Measurements from ENCODE around the gene MACROD1.

The MACROD1 gene

DNA sequence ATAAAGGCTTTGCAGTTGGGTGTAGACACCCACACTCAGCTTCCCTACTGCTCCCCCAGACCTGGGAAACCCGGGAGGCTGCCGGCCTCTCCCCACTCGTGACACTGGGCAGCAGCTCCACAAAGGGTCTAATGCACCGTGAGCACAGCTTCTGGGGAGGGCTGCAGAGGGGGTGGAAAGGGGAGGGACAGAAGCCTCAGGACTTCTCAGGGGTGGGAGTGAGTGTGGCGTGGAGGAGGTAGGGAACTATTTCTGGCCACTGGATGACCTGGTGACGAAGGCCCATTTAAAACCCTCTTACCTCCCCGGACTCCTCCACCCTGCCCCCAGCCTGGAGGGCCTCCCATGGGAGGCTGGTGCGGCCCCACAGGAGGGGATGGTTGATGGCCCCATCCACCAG lies 56.6 kb downstream of the MACROD1 start:
- DNase-seq, result no peak

DNA sequence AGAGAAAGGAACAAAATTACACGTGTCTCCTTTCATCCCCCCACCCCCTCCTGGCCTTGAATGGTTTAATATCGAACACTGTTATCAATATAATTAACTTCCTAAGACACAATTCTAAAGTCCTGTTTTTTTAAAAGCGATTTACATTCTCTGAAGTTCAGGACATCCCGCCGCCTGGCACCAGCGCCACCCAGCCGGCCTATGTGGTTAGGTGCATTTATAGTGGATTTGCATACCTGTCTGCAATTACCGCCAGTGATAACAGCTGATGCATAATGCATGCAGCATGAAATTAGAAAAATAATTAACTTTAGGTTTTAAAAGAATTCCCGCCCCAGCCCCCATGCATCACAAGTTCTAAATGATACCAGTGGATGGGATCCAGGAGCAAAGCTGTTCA lies 58.6 kb downstream of the MACROD1 start:
- DNase-seq, result no peak

DNA sequence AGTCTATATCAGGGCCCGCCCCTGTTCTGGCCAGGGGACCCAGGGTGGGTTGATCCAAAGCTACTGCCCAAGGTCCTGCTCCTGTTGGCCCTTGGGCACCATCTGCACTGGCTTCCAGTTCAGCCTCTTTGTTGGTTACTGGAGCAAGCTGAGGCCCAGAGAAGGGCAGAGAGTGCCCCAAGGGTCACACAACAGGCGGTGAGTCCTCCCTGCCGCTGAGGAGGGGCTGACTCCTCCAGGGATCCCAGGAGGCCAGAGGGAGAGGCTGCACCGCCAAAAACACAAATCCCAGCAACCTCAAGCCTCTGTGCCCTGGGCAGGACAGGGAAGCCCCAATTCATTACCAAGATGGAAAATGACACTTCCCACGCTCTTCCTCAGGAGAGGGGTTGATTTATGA lies 61.3 kb downstream of the MACROD1 start:
- no peak for DNase-seq

DNA sequence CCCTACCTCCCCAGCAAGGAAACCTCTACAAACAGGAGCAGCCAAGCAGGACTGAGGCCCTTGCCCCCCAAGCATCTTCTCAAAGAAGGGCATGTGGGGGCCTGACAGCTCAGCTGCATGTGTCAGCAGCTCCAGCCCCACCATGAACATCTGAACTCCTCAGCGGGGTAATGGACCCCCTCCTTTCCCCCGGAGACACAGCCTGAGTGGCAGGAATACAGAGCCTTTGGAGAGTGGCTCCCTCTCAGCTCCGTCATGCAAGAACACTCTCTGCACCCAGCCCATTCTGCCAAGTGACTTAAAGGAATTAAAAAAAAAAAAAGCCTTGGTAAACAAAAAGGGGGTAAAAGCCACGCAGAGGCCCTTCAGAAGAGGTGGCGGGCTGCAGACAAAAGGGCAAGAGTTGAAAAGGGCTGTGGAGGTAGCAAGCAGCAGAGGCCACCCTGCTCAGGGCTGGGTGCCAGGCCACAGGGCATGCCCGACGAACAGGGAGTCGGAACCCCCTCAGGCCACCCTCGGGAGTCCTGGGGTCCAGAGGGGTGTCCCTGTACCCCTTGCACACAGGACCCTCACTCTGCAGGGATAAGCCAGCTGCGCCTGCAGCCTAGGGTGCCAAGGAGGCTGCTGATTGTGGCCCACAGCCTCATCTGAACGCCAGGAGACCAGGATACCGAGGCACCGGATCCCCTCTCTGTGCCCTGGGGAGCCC lies 62.5 kb downstream of the MACROD1 start:
- DNase-seq, result no peak

DNA sequence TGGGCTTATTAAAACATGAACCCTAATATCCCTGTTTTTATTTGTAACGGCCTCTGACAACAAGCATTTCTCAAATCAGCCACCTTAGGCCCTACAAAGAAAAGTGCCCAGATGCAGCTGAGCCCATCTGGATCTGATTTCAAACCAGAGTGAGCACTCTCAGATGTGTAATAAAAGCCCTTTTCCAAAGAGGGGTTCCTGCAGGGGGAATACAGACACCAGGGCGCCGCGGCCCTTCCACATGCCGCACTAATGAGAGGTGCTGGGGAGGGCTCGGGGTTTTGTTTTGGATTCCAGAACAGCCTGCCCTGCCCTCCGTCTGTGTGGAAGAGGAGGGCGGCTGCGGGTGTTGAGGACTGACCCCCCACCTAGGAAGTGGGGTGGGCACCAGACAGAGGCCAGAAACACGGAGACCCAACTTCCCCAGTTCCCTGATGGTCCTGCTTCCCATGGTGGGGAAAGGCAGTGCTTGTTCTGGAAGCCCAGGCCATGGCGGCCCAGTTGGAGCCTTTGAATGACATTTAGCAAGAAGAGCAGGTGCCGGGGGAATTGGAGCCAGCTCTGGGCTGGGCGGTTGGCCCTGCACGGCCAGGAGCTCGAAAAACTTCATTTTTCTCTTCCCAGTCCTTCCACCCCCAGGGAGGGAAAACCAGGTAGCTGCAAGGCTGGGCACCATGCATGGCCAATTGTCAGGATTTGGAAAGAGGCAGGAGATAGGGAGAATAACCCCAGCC lies 63.7 kb downstream of the MACROD1 start:
- no peak for DNase-seq

DNA sequence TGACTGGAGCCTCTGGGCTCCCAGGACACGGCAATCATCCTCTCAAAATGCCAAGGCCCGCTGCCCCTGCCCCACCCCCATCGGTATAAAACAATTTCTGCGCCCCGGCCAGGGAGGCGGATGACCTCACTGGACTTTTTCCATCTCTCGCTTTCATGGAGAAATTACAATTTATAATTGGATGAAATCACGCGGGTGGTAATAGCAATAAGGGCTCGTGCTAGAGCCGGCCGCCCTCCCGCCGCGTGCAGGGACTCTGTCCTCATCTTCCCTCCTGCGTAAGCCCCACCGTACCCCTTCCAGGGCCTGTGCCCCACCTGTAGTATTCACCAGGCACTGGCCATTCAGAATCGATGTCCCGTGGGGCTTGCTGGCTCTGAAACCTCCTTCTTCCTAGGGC lies 64.5 kb downstream of the MACROD1 start:
- no peak for DNase-seq

DNA sequence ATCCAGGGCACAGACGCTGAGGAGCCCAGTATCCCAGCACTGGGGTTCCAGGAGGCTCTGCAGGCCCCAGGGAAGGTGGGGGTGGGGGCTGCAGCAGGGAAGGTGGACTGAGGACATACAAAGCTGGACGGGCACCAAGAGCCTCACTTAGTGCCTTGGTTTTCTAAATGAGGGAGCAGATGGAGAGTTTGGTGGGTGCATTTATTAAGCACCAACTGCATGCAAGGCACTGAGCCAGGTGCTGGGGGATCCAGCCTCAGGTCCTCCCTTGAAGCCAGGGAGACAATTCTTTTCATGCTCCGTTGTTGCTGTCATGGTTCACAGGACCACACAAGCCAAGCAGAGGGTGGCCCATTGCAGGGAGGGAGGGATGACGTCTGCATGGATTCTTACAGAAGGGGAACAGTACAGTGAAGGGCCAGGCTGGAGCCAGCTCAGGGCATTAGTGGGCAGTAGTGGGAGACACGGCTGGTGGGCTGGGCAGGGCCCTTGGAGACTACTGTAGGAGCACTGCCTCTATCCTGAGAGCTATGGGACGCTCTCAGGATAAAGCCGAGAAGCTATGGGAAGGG lies 65.0 kb downstream of the MACROD1 start:
- DNase-seq, result no peak

DNA sequence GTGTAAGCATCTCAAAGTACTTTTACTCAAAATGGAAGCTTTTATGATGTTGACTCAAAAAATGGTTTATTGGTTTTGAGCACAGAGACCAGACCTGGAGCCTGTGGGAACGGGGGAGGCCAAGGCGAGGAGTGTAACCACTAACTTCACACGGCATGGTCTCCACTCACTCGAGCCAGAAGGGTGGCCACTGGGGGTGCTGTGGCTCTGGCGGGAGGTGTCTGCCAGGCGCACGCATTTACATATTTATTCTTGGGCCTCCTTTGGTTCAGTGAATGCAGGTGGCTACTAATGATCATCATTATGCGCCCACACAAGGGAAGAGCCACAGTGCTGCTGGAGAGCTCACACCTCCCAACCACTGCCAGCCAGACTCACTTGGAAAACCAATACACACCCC lies 65.6 kb downstream of the MACROD1 start:
- DNase-seq, result no peak

DNA sequence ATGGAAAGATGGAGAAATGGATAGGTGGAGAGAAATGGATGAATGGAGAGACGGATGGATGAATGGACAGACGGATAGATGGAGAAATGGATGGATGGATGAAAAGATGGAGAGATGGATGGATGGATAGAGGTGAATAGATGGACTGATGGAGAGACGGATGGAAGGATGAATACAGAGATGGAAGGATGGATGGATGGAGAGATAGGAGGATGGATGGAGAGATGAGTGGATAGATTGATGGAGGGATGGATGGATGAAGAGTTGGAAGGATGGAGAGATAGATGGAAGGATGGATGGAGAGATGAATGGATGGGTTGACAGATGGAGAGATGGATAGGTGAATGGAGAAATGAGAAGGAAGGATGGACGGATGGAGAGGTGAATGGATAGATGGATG lies 66.5 kb downstream of the MACROD1 start:
- DNase-seq, result no peak

DNA sequence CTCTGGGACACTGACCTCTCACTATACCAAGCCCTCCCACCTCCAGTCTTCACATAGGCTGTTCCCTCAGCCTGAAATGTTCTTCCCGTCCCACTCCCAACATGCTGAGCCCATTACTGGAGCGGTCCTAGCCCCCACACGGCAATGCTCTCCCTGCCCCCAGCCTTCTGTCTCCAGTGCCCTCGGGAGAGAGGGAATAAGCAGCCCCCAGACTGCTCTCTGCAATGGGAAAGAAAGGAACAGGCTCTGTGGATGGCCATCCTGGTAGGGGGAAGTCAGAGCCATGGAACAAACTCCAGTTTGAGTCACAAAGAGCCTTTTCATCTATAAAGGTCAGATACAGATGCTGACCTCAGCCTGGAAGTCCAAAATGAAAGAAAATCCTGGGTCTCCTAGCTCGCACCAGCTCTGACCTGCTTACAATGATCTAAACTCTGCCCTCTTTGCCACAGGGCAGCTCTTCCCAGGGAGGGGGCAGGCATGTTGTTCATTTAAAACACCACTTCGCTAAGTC lies 67.5 kb downstream of the MACROD1 start:
- DNase-seq, result no peak

DNA sequence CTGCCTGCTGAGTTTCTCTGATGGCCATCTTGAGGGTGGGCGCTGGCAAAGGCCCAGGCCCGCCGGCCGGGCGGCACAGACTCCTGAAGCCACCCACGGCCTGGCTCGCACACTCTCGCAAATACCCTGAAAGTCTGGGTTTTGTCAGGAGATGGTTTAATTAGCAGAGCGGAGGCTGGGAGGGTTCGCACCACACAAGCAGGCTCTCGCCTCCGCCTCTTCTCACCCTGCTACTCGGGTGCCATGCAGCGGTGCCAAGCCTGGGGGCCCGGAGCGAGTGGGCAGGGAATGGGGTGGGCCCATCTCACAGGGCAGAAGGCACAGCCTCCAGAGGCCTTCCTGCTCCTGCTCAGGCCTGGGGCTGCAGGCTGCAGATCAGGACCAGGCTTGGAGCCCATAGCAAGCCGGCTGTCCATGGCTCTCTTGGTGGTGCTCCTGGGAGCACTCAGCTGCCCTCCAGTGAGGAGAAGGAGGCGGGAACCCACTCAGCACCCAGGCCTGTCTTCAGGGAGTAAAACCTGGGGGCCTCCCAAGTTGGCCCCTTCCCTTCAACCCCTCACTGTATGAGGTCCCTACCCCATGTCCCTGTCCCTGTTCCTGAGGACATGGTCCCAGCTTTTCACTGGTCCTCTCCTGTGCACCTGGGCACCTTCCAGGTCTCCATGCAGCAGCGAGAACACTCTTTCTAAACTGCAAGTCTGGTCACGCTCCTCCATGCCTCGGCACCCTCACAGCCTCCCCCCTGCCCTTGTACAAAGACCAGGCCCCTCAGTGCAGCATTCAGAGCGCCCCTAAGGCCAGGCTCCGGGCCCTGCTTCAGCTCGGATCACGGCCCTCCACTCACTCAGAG lies 68.2 kb downstream of the MACROD1 start:
- DNase-seq, result no peak

DNA sequence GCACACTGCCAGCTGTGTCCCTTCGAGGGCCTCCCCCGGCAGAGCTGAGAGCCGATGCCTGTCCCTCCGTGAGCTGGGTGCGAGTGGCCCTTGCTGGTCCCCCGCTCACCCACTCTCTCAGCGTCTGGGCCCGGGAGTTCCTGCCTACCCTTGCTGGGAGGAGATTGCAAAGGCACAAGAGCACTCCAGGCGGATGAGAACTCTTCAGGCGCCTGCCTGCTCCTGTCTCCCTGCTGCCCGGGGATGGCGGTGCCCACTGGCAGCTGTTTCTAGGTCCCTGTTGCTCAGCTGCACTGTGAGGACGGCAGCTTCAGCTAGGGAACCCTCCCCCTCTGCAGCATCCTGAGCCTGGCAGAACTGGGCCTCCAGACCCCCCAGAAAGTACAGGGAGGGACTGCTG lies 69.1 kb downstream of the MACROD1 start:
- no peak for DNase-seq

DNA sequence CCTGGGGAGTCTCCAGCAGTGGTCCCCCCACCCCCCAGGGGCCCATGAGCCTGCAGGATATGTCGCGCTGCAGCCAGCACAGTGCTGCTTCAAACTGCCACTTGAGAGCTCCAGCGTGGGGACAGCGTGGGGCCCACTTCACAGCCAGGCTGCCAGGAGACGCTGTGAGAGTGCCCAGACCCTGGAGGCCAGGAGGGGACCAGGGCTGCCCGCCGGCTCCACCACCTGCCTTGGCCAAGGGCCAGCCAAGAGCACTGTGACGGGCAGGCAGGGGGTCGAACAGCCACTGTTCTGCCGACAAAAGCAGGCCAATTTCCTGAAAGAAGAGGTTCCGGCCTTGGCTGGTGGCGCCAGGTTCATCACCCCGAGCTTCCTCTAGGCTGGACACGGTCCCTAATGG lies 70.0 kb downstream of the MACROD1 start:
- no peak for DNase-seq

DNA sequence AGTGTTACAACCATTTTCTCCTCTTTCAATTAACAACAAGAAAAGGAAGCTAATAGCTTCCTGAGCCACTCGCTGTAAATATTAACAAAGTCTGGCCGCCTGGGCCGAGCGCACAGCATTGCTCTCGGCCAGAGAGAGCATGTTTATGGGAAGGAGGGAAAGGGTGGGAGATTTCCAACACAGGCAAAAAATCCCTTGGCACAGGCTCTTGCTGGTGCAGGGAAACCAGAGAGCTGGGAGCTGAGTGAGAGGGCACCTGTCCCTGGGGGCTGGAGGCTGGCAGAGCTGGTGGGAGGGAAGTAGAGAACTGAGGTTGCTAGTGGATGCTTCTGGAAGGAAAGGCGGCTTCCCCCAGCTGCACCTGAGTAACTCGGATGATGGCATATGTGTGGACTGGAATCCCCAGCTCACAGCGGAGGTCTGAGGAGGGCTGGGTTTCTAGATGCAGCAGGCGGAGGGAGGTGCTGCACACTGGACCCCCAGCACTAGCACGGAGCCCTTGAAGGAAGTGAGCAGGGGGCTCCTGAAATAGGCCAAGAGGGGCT lies 70.6 kb downstream of the MACROD1 start:
- no peak for DNase-seq

DNA sequence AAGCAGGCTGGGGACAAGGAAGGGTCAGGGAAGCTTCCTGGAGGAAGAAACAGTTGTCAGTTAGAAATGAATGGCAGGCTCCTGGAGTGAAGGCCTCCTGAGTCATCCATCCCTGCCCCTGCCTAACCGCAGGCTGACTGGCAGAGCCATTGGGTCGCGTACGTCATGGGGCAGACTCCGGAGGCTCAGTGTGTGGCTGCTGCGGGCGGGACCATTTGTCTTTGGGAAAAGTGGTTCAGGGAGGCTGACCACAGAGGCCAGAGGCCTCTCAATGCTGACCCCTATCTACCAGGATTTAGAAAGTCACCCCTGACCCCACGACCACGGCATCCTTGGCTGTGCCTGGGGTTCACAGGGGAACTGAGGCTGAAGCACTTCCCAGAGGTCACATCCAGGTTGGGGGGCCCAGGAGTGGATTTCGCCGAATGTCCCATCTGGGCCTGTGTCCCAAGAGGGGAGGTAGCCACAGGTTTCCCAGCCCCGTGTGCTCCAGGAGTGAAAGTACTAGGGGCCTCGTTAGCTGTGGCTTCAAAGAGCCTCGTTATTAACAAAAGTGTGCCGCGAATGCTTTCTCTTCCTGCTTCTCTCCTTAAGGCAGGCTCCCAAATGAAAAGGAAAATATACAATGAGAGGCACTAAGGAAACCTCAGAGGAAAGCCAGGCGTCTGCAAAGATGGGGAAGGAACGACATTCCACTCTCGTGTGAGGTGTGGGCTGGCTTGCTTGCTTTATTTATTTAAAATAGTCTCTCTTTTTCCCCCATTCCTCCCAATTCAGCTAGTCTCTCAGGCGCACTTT lies 71.3 kb downstream of the MACROD1 start:
- DNase-seq, result no peak

DNA sequence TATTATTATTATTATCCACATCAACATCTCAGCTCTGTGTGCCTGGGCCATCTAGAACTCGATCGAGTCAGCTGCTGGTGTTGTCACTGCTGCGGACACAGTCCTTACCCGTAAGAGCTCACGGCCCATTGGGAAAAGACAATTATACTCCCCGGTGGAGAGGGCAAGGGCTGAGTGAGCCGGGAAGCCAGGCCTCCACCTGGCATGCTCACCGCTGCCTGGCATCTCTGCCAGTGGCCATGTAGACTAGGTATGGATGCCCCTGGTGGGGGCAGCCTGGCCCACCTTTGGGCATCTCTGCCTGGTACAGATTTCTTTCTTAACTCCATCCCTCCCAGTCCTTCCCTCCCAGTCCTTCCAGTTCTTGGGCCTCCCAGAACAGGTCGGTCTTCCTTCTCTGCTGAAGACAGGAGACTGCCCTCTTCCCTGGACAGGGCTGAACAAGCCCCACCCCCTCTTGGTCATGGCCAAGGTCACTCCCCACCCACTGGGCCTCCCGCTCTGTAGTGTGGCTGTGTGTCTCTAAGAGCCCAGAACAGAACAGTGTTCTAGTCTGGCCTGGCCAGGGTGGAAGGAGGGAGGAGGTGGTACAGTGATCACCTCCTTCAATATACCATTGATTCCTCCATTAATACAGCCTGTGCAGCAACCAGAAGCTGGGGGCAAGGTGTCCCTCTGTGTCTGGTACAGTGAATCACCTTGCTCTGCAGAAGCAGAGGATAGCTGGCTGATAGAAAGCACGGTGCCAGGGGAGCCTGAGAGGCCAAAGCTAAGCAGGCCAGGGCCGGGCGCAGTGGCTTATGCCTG lies 72.5 kb downstream of the MACROD1 start:
- no peak for DNase-seq

DNA sequence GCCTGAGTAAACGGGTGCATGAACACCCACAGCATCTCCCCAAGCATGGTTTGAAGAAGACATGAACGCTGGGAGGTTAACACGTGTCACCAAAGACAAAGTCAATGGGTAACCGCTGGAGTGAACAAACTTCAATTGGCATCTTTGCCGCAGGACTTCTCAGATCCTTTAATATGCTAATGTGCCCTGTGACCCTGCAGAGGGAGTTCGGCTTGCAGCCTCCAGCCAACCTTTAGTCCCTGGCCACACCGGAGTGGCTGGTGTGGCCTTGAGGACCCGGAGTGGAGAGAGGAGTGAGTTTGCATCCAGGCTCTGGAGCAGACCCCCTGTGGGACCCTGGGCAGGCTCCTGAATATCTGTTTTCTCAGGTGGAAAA lies 73.2 kb downstream of the MACROD1 start:
- DNase-seq, result no peak

DNA sequence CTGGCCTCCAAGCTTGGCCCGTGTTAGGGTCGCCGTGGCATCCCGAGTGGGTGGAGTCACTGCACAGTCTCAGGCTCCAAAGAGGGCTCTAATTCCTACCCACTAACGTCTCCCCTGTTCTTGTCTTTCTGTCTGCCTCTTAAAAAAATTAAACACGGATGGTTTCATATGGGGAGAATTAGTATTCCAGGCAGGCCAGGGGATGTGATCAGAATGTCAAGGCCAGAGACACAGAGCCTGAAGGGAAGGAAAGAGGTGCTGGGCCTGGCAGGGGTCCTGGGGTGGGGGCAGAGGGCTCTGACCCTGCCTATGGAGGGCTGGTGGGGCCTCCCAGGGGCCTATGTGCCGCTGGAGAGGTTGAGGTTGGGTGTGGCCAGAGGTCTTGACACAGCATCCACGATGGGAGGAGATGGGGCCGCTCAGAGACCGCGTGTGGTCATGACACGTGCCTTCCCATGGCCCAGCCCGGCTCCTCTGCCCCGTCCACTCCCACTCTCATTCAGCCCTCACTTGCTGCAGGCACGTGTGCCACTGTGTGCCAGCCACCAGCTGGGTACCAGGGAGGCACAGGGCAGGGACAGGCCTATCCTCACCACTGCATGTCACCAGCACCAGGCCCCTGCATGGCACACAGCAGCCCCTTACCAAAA lies 73.7 kb downstream of the MACROD1 start:
- DNase-seq, result no peak

DNA sequence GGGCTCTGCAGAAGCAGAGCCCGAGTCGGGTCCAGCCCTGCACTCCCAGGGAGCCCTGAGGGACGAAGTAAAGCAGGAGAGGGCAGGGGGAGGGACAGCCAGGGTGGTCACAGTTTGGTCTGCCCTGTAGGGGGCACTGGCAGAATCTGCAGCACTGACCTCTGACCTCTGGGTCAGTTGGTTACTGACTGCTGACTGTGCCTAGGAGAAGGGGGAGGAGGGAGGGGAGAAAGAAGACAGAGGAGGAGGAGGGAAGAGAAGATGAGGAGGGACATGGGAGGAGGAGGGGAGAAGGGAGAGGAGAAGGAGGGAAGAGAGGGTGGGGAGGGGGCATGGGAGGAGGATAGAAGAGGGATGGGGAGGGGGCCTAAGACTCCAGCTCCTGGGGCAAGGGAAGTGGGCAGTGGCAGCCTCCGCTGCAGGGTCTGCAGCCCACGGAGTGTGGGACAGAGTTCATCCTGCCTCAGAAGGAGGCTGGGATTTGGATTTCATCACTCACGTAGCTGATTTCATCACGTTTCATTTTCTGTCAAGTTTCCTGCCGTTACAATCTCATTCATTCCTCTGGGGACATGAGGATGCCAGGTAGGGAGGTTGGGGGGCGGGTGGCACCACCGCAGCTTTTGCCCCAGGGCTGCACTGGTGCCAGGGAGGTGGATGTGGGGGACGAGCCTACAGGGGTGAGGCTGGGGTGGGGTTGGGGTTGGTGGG lies 75.0 kb downstream of the MACROD1 start:
- no peak for DNase-seq

Measured in cortex of kidney (tissue), 1 donor.